HG03558 (cell line): ENCODE data around the gene ENTPD7.
"Not testable (repeated sequence)": the region's sequence is repeated elsewhere in the genome, so short reads cannot be mapped to it uniquely, and the experiment has no call there.

Experiments
- ATAC-seq: cut with Tn5 transposase; IDR thresholded peaks from one replicate; pipeline ENCODE4 v1.9.1; 2021; ENCODE audit warnings: moderate number of reproducible peaks; ENCODE audit not compliant: unreplicated experiment; ENCODE audit errors: extremely low read depth

The ENTPD7 gene

GRCh38 chr10:99742254-99742653, 82.9 kb downstream of the ENTPD7 start:
- no peak for ATAC-seq

- ATAC-seq, result no peak
Measured at GRCh38 chr10:99742701-99743100, 83.4 kb downstream of the ENTPD7 start.

GRCh38 chr10:99743841-99744240, 84.5 kb downstream of the ENTPD7 start:
- ATAC-seq, result no peak

- not testable (repeated sequence) for ATAC-seq
Measured at GRCh38 chr10:99746166-99746565, 86.9 kb downstream of the ENTPD7 start.

GRCh38 chr10:99748823-99749451, 89.6 kb downstream of the ENTPD7 start:
- no peak for ATAC-seq

- ATAC-seq, result no peak
Measured at GRCh38 chr10:99750641-99751040, 91.3 kb downstream of the ENTPD7 start.

- ATAC-seq, result no peak
Measured at GRCh38 chr10:99754670-99755069, 95.4 kb downstream of the ENTPD7 start.
